Spleen (tissue), 11 donors: ENCODE data around the gene CD53. TPM values are rescaled to one million over a fixed set of nuclear protein-coding genes. Genes with fewer than 3 reads are reported as not detected.

Source experiments
- DNase-seq: peaks from one replicate; pipeline ENCODE4 v3.0.0-alpha.2; 2020
- H3K27ac ChIP-seq, 8 donors: fragments of 200-600 bp; sonication (generic) in 7 of 8; 1 replicate in 4 of 8; 2 replicates in 4 of 8; pipeline versions ENCODE4 v1.5.0 to v1.8.0; 2016 to 2021; ENCODE audit warnings: inconsistent platforms in 4 of 8, mild to moderate bottlenecking in 4 of 8, moderate library complexity in 1 of 8
- H3K27me3 ChIP-seq, 7 donors: fragments of 200-600 bp; sonication (generic) in 6 of 7; replicated peaks in 1 of 7; 1 replicate in 4 of 7; 2 replicates in 3 of 7; pipeline versions ENCODE4 v1.5.0 to v1.8.0; 2016 to 2021; ENCODE audit warnings: inconsistent platforms in 3 of 7, mild to moderate bottlenecking in 1 of 7
- H3K36me3 ChIP-seq, 6 donors: fragments of 200-600 bp; sonication (generic) in 5 of 6; 1 replicate in 4 of 6; 2 replicates in 2 of 6; pipeline versions ENCODE4 v1.5.0 to v1.8.0; 2016 to 2021; ENCODE audit warnings: inconsistent platforms in 2 of 6
- H3K4me1 ChIP-seq, 6 donors: fragments of 200-600 bp; sonication (generic) in 5 of 6; 1 replicate in 3 of 6; 2 replicates in 3 of 6; pipeline versions ENCODE4 v1.5.0 to v1.8.0; 2016 to 2021; ENCODE audit warnings: inconsistent platforms in 3 of 6
- H3K4me3 ChIP-seq, 8 donors: fragments of 200-600 bp; sonication (generic) in 7 of 8; 1 replicate in 4 of 8; 2 replicates in 4 of 8; pipeline versions ENCODE4 v1.5.0 to v1.8.0; 2016 to 2021; ENCODE audit warnings: inconsistent platforms in 4 of 8, mild to moderate bottlenecking in 4 of 8, moderate library complexity in 2 of 8
- H3K9me3 ChIP-seq, 8 donors: fragments of 200-600 bp; sonication (generic) in 7 of 8; 1 replicate in 4 of 8; 2 replicates in 4 of 8; pipeline versions ENCODE4 v1.5.0 to v1.8.0; 2016 to 2021; ENCODE audit warnings: inconsistent platforms in 4 of 8
- CTCF ChIP-seq, 11 experiments: fragments of 200-600 bp in 7 of 11; fragments of 450-650 bp in 4 of 11; sonication (generic) in 4 of 11; IDR thresholded peaks in 8 of 11; conservative IDR thresholded peaks in 3 of 11; 1 replicate in 7 of 11; 2 replicates in 4 of 11; pipeline versions ENCODE4 v1.4.0 to v1.8.0; 2016 to 2021; ENCODE audit warnings: antibody characterized with exemption in 11 of 11, inconsistent platforms in 4 of 11, mild to moderate bottlenecking in 1 of 11
- POLR2A ChIP-seq, 3 donors: fragments of 450-650 bp; IDR thresholded peaks; one replicate each; pipeline ENCODE4 v1.5.1; 2017; ENCODE audit warnings: antibody characterized with exemption in 3 of 3, mild to moderate bottlenecking in 1 of 3
- POLR2AphosphoS5 ChIP-seq, 3 donors: sonication (generic); formaldehyde crosslinking; IDR thresholded peaks; one replicate each; pipeline ENCODE4 v1.5.1; 2017; ENCODE audit warnings: antibody characterized with exemption in 3 of 3
- WGBS, 5 donors: extraction: QIAGEN DNeasy Blood & Tissue Kit in 3 of 5; methylation state at CpG; one replicate each; pipeline versions ENCODE4 v1.1.5 to v1.1.7; 2013 to 2018; 5-methylcytosine and 5-hydroxymethylcytosine counted together
- intact Hi-C: fragments of 100-400 bp; cut with DNase I; formaldehyde crosslinking; loops from one replicate; pipeline ENCODE4 v1.15.0; 2023; ENCODE audit warnings: low total_unique reads
- polyA plus RNA-seq, 3 donors: library from polyadenylated mRNA; stranded (reverse); fragments of 200-250 nt; gene quantifications; one replicate each; pipeline ENCODE4 v1.2.1, GENCODE V29; 2013
- total RNA-seq, 7 donors: library from RNA; depleted of rRNA in 3 of 7; stranded (reverse); fragments of >200 nt in 3 of 7; fragmentation: NEBNext Ultra II Directional in 4 of 7; extraction: Animal tissue kit (Norgen Biotek cat#: 25700) in 4 of 7; gene quantifications; one replicate each; pipeline versions ENCODE4 v1.1.0 to v1.2.1, GENCODE V29; 2016 to 2021
- donor health status: healthy with polysubstance abuse.
- donor health status: DM: no; HTN: no; CAD: no; lungs with moderate emphysema.
- donor health status: DM: no; HTN: no; CAD: no.
- donor health status: Bipolar disorder and iron deficiency.
- donor health status: healthy.
- donor health status: DM: no; HTN: no; CAD: no.
- donor health status: DM: yes; HTN: yes; CAD: no.

Gene CD53
- total and polyA plus RNA-seq, 10 donors, result 352 to 651 (median 462) TPM

- H3K4me3 ChIP-seq, result no peak overlapping the region
- H3K27me3 ChIP-seq, result no peaks in the 10 kb centered on the region
- peaks cover 0 to 8% (median 5%) of the 10 kb centered on the region in 6 donors for H3K4me1 ChIP-seq
- no peak overlapping the region for H3K27ac ChIP-seq
- WGBS, 5 donors, result 9 to 20% (median 15%) methylated on average over 2 of the region's 2 CpGs
- H3K9me3 ChIP-seq, result peaks cover 0 to 37% (median 14%) of the 10 kb centered on the region in 8 donors
- TF ChIP-seq POLR2A (IDR thresholded peaks at IDR 0.05) (no peak), CTCF (IDR thresholded peaks at IDR 0.05 in 8 of 11, conservative IDR thresholded peaks at IDR 0.05 in 3 of 11) (no peak), POLR2AphosphoS5 (IDR thresholded peaks at IDR 0.05) (no peak)
- H3K36me3 ChIP-seq, result no peaks in the 10 kb centered on the region
- intact Hi-C loops, result no loop called here
- no peak for DNase-seq
These were observed 43.8 kb downstream of the CD53 start for GRCh38 chr1:110916669-110917306.

GRCh38 chr1:110918016-110918415 lies 45.1 kb downstream of the CD53 start:
- Histone ChIP-seq H3K4me3 (no peak overlapping the region), H3K4me1 (peaks cover 0 to 8% (median 5%) of the 10 kb centered on the region in 6 donors), H3K27me3 (no peaks in the 10 kb centered on the region), H3K9me3 (peaks cover 0 to 33% (median 5%) of the 10 kb centered on the region in 8 donors), H3K27ac (no peak overlapping the region), H3K36me3 (no peaks in the 10 kb centered on the region)
- no peak for DNase-seq
- intact Hi-C loops, result no loop called here
- WGBS, 5 donors, result 87 to 100% (median 95%) methylated on average over 1 of the region's 1 CpG
- no peak for TF ChIP-seq POLR2AphosphoS5 (IDR thresholded peaks at IDR 0.05)
- no peak for TF ChIP-seq POLR2A (IDR thresholded peaks at IDR 0.05)

GRCh38 chr1:110921953-110922352 lies 49.0 kb downstream of the CD53 start:
- intact Hi-C loops, result no loop called here
- H3K27me3 ChIP-seq, result no peaks in the 10 kb centered on the region

GRCh38 chr1:110927484-110928075 lies 54.6 kb downstream of the CD53 start:
- Histone ChIP-seq H3K36me3 (no peaks in the 10 kb centered on the region), H3K9me3 (peaks cover 0 to 44% (median 14%) of the 10 kb centered on the region in 8 donors), H3K4me3 (no peak overlapping the region), H3K27me3 (no peaks in the 10 kb centered on the region), H3K4me1 (no peaks in the 10 kb centered on the region), H3K27ac (no peak overlapping the region)
- intact Hi-C loops, result no loop called here
- TF ChIP-seq POLR2A (IDR thresholded peaks at IDR 0.05) (no peak), POLR2AphosphoS5 (IDR thresholded peaks at IDR 0.05) (no peak), CTCF (IDR thresholded peaks at IDR 0.05 in 8 of 11, conservative IDR thresholded peaks at IDR 0.05 in 3 of 11) (no peak)
- no peak for DNase-seq
- WGBS, 5 donors, result 75 to 94% (median 79%) methylated on average over 2 of the region's 2 CpGs

More at GRCh38 chr1:110921953-110922352, 49.0 kb downstream of the CD53 start:
- 96 to 100% (median 98%) methylated on average over 1 of the region's 1 CpG for WGBS, 5 donors
- Histone ChIP-seq H3K27ac (no peak overlapping the region), H3K9me3 (peaks cover 0 to 16% (median 0%) of the 10 kb centered on the region in 8 donors), H3K4me1 (peaks cover 0 to 2% (median under 1%) of the 10 kb centered on the region in 6 donors), H3K4me3 (no peak overlapping the region), H3K36me3 (no peaks in the 10 kb centered on the region)
- TF ChIP-seq POLR2AphosphoS5 (IDR thresholded peaks at IDR 0.05), result no peak
- TF ChIP-seq CTCF (IDR thresholded peaks at IDR 0.05 in 8 of 11, conservative IDR thresholded peaks at IDR 0.05 in 3 of 11), result no peak
- TF ChIP-seq POLR2A (IDR thresholded peaks at IDR 0.05), result no peak
- no peak for DNase-seq
